OCI-LY1 (cell line): Measurements from ENCODE around the gene STEAP2.

ENCODE experiments used
- H2AFZ ChIP-seq: fragments of 200-600 bp; sonication (generic), shearing (Covaris generic); 2 replicates; pipeline ENCODE4 v1.6.0; 2014; ENCODE audit warnings: antibody characterized with exemption, mild to moderate bottlenecking, low read length
- H3F3A ChIP-seq: fragments of 200-600 bp; sonication (generic), shearing (Covaris generic); 2 replicates; pipeline ENCODE4 v1.6.0; 2014; ENCODE audit warnings: mild to moderate bottlenecking, antibody characterized with exemption, low read length, moderate library complexity; ENCODE audit not compliant: insufficient read depth
- H3K27ac ChIP-seq: fragments of 200-600 bp; sonication (generic); 2 replicates; pipeline ENCODE4 v1.5.1; 2014; ENCODE audit warnings: low read length, mixed run types, mild to moderate bottlenecking, low read depth; ENCODE audit not compliant: poor library complexity, severe bottlenecking
- H3K27me3 ChIP-seq: fragments of 200-600 bp; sonication (generic); 2 replicates; pipeline ENCODE4 v1.6.0; 2014; ENCODE audit warnings: antibody characterized with exemption, mild to moderate bottlenecking, low read length, moderate library complexity; ENCODE audit not compliant: insufficient read depth
- H3K36me3 ChIP-seq: fragments of 200-600 bp; sonication (generic); 2 replicates; pipeline ENCODE4 v1.6.1; 2014; ENCODE audit warnings: mild to moderate bottlenecking, antibody characterized with exemption, low read length, moderate library complexity, mixed read lengths; ENCODE audit not compliant: insufficient read depth
- H3K4me1 ChIP-seq: fragments of 200-600 bp; sonication (generic); 2 replicates; pipeline ENCODE4 v1.5.1; 2014; ENCODE audit warnings: mild to moderate bottlenecking, low read length, moderate library complexity; ENCODE audit not compliant: insufficient read depth, severe bottlenecking
- H3K4me2 ChIP-seq: fragments of 200-600 bp; sonication (generic), shearing (Covaris generic); 2 replicates; pipeline ENCODE4 v1.6.1; 2014; ENCODE audit warnings: low read length
- H3K4me3 ChIP-seq: fragments of 200-600 bp; sonication (generic); 2 replicates; pipeline ENCODE4 v1.5.1; 2014; ENCODE audit warnings: low read length, low read depth, mild to moderate bottlenecking, mixed read lengths; ENCODE audit not compliant: poor library complexity, severe bottlenecking
- H3K79me2 ChIP-seq: fragments of 200-600 bp; shearing (Covaris generic); 2 replicates; pipeline ENCODE4 v1.6.1; 2016; ENCODE audit warnings: mixed run types, low read length, mixed read lengths; ENCODE audit not compliant: insufficient read depth
- H3K9ac ChIP-seq: fragments of 200-600 bp; sonication (generic), shearing (Covaris generic); 2 replicates; pipeline ENCODE4 v1.6.1; 2014; ENCODE audit warnings: mild to moderate bottlenecking, low read length, mixed read lengths
- H3K9me2 ChIP-seq: fragments of 200-600 bp; sonication (generic), shearing (Covaris generic); 2 replicates; pipeline ENCODE4 v1.6.1; 2014; ENCODE audit warnings: low read depth, mild to moderate bottlenecking, low read length, mixed read lengths
- H3K9me3 ChIP-seq: fragments of 200-600 bp; shearing (Covaris generic); 2 replicates; pipeline ENCODE4 v1.6.1; 2014; ENCODE audit warnings: low read length, mixed read lengths
- H4K20me1 ChIP-seq: fragments of 200-600 bp; sonication (generic), shearing (Covaris generic); 2 replicates; pipeline ENCODE4 v1.6.0; 2016; ENCODE audit warnings: mild to moderate bottlenecking, low read length; ENCODE audit not compliant: insufficient read depth
- EZH2 ChIP-seq: fragments of 200-600 bp; sonication (generic), shearing (Covaris generic); IDR thresholded peaks from 2 replicates; pipeline ENCODE4 v1.8.0; 2017; ENCODE audit warnings: borderline replicate concordance, mixed run types, mild to moderate bottlenecking, antibody characterized with exemption, low read length, moderate library complexity, mixed read lengths
- TF ChIP-seq, protein P1 (sequence below): fragments of 200-600 bp; sonication (generic), shearing (Covaris generic); IDR thresholded peaks from 2 replicates; pipeline ENCODE4 v1.5.1; 2017; ENCODE audit warnings: mild to moderate bottlenecking, antibody characterized with exemption, low read length, moderate library complexity, mixed read lengths

The STEAP2 gene

DNA sequence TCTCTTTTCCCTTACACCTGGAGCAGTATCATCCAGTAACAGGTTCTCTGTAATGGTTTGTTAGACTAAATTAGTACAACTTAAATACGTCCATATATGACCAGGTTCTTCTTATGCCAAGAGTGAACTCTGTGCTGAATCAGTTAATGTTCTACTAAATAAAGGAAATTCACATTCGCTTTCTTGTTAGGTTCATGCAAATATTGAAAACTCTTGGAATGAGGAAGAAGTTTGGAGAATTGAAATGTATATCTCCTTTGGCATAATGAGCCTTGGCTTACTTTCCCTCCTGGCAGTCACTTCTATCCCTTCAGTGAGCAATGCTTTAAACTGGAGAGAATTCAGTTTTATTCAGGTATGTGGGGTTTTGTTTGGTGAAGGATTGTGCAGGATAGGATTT, 18.1 kb downstream of the STEAP2 start:
- no peak overlapping the region for H2AFZ ChIP-seq
- no peaks in the 10 kb centered on the region for H3K9me3 ChIP-seq
- H3K27me3 ChIP-seq = no peaks in the 10 kb centered on the region
- no peaks in the 10 kb centered on the region for H3F3A ChIP-seq
- H3K9me2 ChIP-seq = no peaks in the 10 kb centered on the region
- no peak overlapping the region for H3K4me3 ChIP-seq
- H3K9ac ChIP-seq = no peak overlapping the region
- TF ChIP-seq, protein P1, sequence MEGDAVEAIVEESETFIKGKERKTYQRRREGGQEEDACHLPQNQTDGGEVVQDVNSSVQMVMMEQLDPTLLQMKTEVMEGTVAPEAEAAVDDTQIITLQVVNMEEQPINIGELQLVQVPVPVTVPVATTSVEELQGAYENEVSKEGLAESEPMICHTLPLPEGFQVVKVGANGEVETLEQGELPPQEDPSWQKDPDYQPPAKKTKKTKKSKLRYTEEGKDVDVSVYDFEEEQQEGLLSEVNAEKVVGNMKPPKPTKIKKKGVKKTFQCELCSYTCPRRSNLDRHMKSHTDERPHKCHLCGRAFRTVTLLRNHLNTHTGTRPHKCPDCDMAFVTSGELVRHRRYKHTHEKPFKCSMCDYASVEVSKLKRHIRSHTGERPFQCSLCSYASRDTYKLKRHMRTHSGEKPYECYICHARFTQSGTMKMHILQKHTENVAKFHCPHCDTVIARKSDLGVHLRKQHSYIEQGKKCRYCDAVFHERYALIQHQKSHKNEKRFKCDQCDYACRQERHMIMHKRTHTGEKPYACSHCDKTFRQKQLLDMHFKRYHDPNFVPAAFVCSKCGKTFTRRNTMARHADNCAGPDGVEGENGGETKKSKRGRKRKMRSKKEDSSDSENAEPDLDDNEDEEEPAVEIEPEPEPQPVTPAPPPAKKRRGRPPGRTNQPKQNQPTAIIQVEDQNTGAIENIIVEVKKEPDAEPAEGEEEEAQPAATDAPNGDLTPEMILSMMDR = no peak
- no peak for TF ChIP-seq EZH2
- H3K79me2 ChIP-seq = no peaks in the 10 kb centered on the region
- H3K4me2 ChIP-seq = no peak overlapping the region
- H3K36me3 ChIP-seq = no peaks in the 10 kb centered on the region
- no peaks in the 10 kb centered on the region for H3K4me1 ChIP-seq
- no peak overlapping the region for H3K27ac ChIP-seq
- H4K20me1 ChIP-seq = no peaks in the 10 kb centered on the region

DNA sequence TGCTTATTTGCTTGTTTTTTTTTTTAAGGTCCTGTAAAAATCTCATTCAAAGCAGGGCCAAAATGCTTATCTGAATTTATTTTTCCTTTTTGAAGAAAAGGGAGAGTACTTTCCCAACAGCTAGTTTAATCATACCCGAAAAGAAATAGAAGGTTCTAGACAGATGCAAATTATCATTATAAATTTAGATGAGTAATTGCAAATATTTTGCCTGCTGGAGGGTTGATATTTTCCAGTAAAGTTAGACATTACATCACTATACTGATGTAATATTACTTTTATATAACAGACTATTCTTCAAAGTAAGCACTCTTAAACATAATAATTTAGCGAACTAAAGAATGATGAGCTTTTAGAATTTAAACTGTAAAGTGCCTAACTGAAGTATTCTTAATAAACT, 19.3 kb downstream of the STEAP2 start:
- no peaks in the 10 kb centered on the region for H3F3A ChIP-seq
- no peaks in the 10 kb centered on the region for H3K36me3 ChIP-seq
- H3K4me1 ChIP-seq = no peaks in the 10 kb centered on the region
- no peak overlapping the region for H3K27ac ChIP-seq
- no peak overlapping the region for H2AFZ ChIP-seq
- H3K4me3 ChIP-seq = no peak overlapping the region
- TF ChIP-seq, protein P1 = no peak
- TF ChIP-seq EZH2 = no peak
- no peaks in the 10 kb centered on the region for H3K9me3 ChIP-seq
- H4K20me1 ChIP-seq = no peaks in the 10 kb centered on the region
- no peak overlapping the region for H3K4me2 ChIP-seq
- no peaks in the 10 kb centered on the region for H3K27me3 ChIP-seq
- no peaks in the 10 kb centered on the region for H3K9me2 ChIP-seq
- no peaks in the 10 kb centered on the region for H3K79me2 ChIP-seq
- no peak overlapping the region for H3K9ac ChIP-seq

DNA sequence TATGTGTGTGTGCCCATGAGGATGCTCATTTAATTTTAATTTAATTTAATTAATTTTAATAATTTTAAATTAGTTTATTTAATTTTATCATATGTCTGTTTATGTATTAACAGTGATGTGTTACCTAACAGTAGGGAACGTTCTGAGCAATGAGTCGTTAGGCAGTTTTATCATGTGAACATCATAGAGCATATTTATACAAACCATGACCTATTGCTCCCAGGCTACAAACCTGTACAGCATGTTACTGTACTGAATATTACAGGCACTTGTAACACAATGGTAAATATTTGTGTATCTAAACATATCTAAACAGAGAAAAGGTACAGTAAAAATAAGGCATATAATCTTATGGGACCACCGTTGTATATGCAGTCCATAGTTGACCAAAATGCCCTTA, 19.8 kb downstream of the STEAP2 start:
- Histone ChIP-seq H3K9me3 (no peaks in the 10 kb centered on the region), H3K9ac (no peak overlapping the region), H3K4me3 (no peak overlapping the region), H3K9me2 (no peaks in the 10 kb centered on the region), H3K36me3 (no peaks in the 10 kb centered on the region), H2AFZ (no peak overlapping the region), H3K27me3 (no peaks in the 10 kb centered on the region), H3K27ac (no peak overlapping the region), H3K4me2 (no peak overlapping the region), H3F3A (no peaks in the 10 kb centered on the region), H3K79me2 (no peaks in the 10 kb centered on the region), H3K4me1 (no peaks in the 10 kb centered on the region), H4K20me1 (no peaks in the 10 kb centered on the region)
- TF ChIP-seq EZH2 = no peak
- TF ChIP-seq, protein P1 = no peak
